ENCODE data around the gene TEX35. TPM values are rescaled to one million over a fixed set of nuclear protein-coding genes. Genes with fewer than 3 reads are reported as not detected.

Gene TEX35
- total RNA-seq, 1 experiment from 2014 or later, result not detected

DNA sequence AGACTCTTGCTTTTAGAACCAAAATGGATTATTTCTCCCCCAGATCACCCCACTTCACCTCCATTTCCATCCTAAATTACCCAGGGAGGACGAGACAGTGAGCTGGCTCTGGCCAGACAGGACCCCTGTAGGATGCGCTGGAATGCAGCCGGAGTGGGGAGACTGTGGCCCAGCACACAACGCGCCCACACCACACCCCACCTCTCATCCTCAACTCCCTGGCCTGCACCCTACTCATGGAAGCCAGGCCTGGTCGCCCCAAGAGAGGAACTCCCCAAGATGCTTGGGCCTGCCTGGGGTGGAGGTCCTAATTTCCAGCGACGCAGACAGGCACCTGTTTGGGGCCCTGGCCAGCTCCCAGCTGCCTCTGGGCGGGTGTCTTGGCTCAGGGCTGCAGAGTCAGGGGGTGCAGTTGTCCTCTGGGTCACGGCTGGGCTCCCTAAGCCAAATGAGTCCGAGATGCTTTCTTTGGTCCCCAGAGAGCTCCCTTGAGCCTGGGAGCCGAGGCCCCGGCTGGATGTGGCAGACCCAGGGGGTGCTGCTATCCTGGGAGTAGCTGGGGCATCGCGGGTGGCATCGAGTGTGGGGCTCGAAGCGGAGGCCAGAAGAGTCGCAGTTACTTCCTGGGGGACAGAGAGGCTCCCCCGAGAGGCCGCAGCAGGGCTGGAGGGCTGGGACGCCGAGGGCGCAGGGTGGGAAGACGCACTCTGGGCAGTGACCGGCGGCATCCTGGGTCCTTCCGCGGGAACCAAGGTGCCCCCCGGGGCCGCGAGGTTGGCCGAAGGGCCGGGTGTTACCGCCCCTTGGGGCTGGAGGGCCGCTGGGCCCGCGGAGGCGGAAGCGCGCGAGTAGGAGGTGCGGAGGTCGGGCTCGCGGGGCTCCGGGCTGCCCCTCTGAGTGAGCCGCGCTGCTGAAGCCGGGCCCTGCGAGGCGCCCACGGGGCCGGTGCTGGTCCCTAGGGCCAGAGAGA, 26.5 kb upstream of the TEX35 start:
- Histone ChIP-seq H3K36me3 (ENCODE audit: control insufficient read depth in 1 of 2, insufficient read depth in 2 of 2, low read length in 2 of 2) (no peaks in the 10 kb centered on the region), H3K9ac (ENCODE audit: low read length) (no peak overlapping the region), H3K9me2 (ENCODE audit: insufficient read depth) (no peaks in the 10 kb centered on the region), H3K4me3 (replicated peaks in 1 of 2; ENCODE audit: low read depth in 1 of 2, low read length in 2 of 2) (no peak overlapping the region), H3K27me3 (ENCODE audit: insufficient read depth, low read length) (no peaks in the 10 kb centered on the region), H2AFZ (ENCODE audit: low read depth, low read length, poor library complexity, severe bottlenecking) (no peak overlapping the region), H4K20me1 (ENCODE audit: insufficient read depth) (no peaks in the 10 kb centered on the region), H3K79me2 (ENCODE audit: insufficient read depth, low read length) (no peaks in the 10 kb centered on the region), H3K4me1 (ENCODE audit: control insufficient read depth in 1 of 2, insufficient read depth in 2 of 2, low read length in 2 of 2) (no peaks in the 10 kb centered on the region), H3K9me3 (ENCODE audit: control insufficient read depth in 1 of 2, insufficient read depth in 1 of 2, low read depth in 1 of 2, low read length in 2 of 2) (no peaks in the 10 kb centered on the region), H3K4me2 (ENCODE audit: low read length) (no peak overlapping the region), H3K27ac (ENCODE audit: low read depth, low read length) (no peak overlapping the region)
- CTCF ChIA-PET, result interaction anchor here (1.3 kb wide), 1 partner anchor 13 kb away, joined by 5 read pairs; no protein-coding TSS in a partner anchor
- no peak for TF ChIP-seq RAD21 (IDR thresholded peaks at IDR 0.05; ENCODE audit: low read depth)
- DNase-seq (ENCODE audit: low read depth, low spot score), result no peak
- POLR2A ChIA-PET, result no interaction called here
- ATAC-seq, result no peak
- RAD21 ChIA-PET (ENCODE audit: low non-redundant PET in 1 of 2, low total read pairs in 2 of 2, uncharacterized antibody in 2 of 2, unreplicated experiment in 2 of 2), result no interaction called here
- BruUV-seq (replicated peaks), result no TSS peak
- intact Hi-C loops (cut with micrococcal nuclease), result no loop called here

DNA sequence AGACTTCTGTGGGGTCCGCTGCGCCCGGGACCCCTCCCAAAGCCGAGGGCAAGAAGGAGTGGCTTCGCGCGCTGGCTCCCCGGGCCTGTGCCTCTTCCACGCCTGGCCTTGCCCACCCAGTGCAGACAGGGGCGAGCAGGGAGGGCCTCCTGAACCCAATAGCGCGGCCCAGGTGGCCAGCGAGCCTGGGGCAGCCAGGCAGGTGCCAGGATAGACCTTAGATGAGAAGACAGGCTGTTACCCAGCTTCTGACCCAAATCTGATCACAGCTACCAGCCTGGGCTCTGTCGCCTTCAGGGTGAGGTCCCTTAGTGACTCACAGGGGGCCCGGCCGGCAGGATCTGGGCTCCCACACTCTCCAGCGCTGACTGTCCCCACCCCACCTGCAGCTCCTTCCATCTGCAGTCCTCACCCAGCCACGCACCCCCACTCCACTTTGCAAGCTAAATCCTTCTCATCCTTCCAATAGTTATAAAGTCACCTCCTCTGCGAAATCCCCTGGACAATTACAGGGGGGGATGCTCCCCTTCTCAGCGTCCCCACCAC, 25.8 kb upstream of the TEX35 start:
- no peaks in the 10 kb centered on the region for H3K9me2 ChIP-seq (ENCODE audit: insufficient read depth)
- no peak overlapping the region for H2AFZ ChIP-seq (ENCODE audit: low read depth, low read length, poor library complexity, severe bottlenecking)
- H3K27me3 ChIP-seq (ENCODE audit: insufficient read depth, low read length), result no peaks in the 10 kb centered on the region
- no peaks in the 10 kb centered on the region for H3K79me2 ChIP-seq (ENCODE audit: insufficient read depth, low read length)
- no peak overlapping the region for H3K27ac ChIP-seq (ENCODE audit: low read depth, low read length)
- H4K20me1 ChIP-seq (ENCODE audit: insufficient read depth), result no peaks in the 10 kb centered on the region
- ChIA-PET CTCF (interaction anchor here (1.3 kb wide), 1 partner anchor 12 kb away, joined by 5 read pairs; no protein-coding TSS in a partner anchor), POLR2A (no interaction called here), RAD21 (ENCODE audit: low non-redundant PET in 1 of 2, low total read pairs in 2 of 2, uncharacterized antibody in 2 of 2, unreplicated experiment in 2 of 2) (no interaction called here)
- H3K4me3 ChIP-seq (replicated peaks in 1 of 2; ENCODE audit: low read depth in 1 of 2, low read length in 2 of 2), result no peak overlapping the region
- TF ChIP-seq ZFX (IDR thresholded peaks at IDR 0.05) (no peak), YY1 (IDR thresholded peaks at IDR 0.05; ENCODE audit: extremely low read depth, insufficient replicate concordance, low read depth, low read length) (no peak), RAD21 (IDR thresholded peaks at IDR 0.05; ENCODE audit: low read depth) (no peak), CBX3 (IDR thresholded peaks at IDR 0.05; ENCODE audit: low read depth) (no peak), EGR1 (IDR thresholded peaks at IDR 0.05; ENCODE audit: low read depth) (no peak), ELF1 (IDR thresholded peaks at IDR 0.05; ENCODE audit: borderline replicate concordance, low read depth) (no peak), TCF7L2 (IDR thresholded peaks at IDR 0.05; ENCODE audit: borderline replicate concordance, extremely low read depth, insufficient read depth, insufficient read length) (no peak), EZH2 (IDR thresholded peaks at IDR 0.05) (no peak), POLR2AphosphoS5 (IDR thresholded peaks at IDR 0.05; ENCODE audit: low read depth, low read length) (no peak), ZNF274 (IDR thresholded peaks at IDR 0.05; ENCODE audit: low read depth, low read length) (no peak), ZBTB33 (IDR thresholded peaks at IDR 0.05; ENCODE audit: extremely low read depth, insufficient replicate concordance, low read length) (no peak)
- TF ChIP-seq, protein P1, sequence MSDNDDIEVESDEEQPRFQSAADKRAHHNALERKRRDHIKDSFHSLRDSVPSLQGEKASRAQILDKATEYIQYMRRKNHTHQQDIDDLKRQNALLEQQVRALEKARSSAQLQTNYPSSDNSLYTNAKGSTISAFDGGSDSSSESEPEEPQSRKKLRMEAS (IDR thresholded peaks at IDR 0.05), result no peak
- no peak overlapping the region for H3K4me2 ChIP-seq (ENCODE audit: low read length)
- ATAC-seq (no peak), DNase-seq (ENCODE audit: low read depth, low spot score) (no peak)
- BruUV-seq (replicated peaks), result no TSS peak
- H3K4me1 ChIP-seq (ENCODE audit: control insufficient read depth in 1 of 2, insufficient read depth in 2 of 2, low read length in 2 of 2), result no peaks in the 10 kb centered on the region
- intact Hi-C loops (cut with micrococcal nuclease), result no loop called here
- H3K36me3 ChIP-seq (ENCODE audit: control insufficient read depth in 1 of 2, insufficient read depth in 2 of 2, low read length in 2 of 2), result no peaks in the 10 kb centered on the region
- H3K9me3 ChIP-seq (ENCODE audit: control insufficient read depth in 1 of 2, insufficient read depth in 1 of 2, low read depth in 1 of 2, low read length in 2 of 2), result no peaks in the 10 kb centered on the region
- H3K9ac ChIP-seq (ENCODE audit: low read length), result no peak overlapping the region
